Small intestine (tissue), 7 donors: ENCODE data around the gene UROC1. TPM values are rescaled to one million over a fixed set of nuclear protein-coding genes. Genes with fewer than 3 reads are reported as not detected.

ENCODE experiments used
- DNase-seq, 2 donors: peaks; one replicate each; pipeline versions ENCODE4 v3.0.0 to v3.0.0-alpha.2; 2013
- FAIRE-seq: peaks from 2 replicates; lab custom pipeline; 2012; peaks lifted over from hg19 to GRCh38; lab: Jason Lieb, UNC
- H3K27ac ChIP-seq, 3 donors: one replicate each; pipeline ENCODE4 v1.5.1; 2013; ENCODE audit warnings: low read length in 2 of 3, mild to moderate bottlenecking in 2 of 3, control low read depth in 1 of 3, inconsistent platforms in 1 of 3, low read depth in 1 of 3, moderate library complexity in 1 of 3
- H3K27me3 ChIP-seq, 3 donors: one replicate each; pipeline ENCODE4 v1.6.1; 2013; ENCODE audit warnings: low read length in 3 of 3, inconsistent platforms in 1 of 3; ENCODE audit not compliant: control insufficient read depth in 3 of 3, insufficient read depth in 3 of 3
- H3K36me3 ChIP-seq, 3 donors: one replicate each; pipeline ENCODE4 v1.6.1; 2013; ENCODE audit warnings: low read length in 3 of 3, inconsistent platforms in 1 of 3, low read depth in 1 of 3, mild to moderate bottlenecking in 1 of 3, moderate library complexity in 1 of 3; ENCODE audit not compliant: control insufficient read depth in 3 of 3, insufficient read depth in 2 of 3
- H3K4me1 ChIP-seq, 3 donors: one replicate each; pipeline ENCODE4 v1.6.1; 2013; ENCODE audit warnings: low read length in 2 of 3, inconsistent platforms in 1 of 3, low read depth in 1 of 3, mild to moderate bottlenecking in 1 of 3, moderate library complexity in 1 of 3; ENCODE audit not compliant: control insufficient read depth in 3 of 3, insufficient read depth in 2 of 3
- H3K4me3 ChIP-seq, 3 donors: one replicate each; pipeline ENCODE4 v1.5.1; 2013; ENCODE audit warnings: low read length in 3 of 3, control low read depth in 1 of 3, inconsistent platforms in 1 of 3, low read depth in 1 of 3, mild to moderate bottlenecking in 1 of 3, moderate library complexity in 1 of 3
- H3K9me3 ChIP-seq, 2 donors: one replicate each; pipeline ENCODE4 v1.6.1; 2013; ENCODE audit warnings: low read depth in 1 of 2, low read length in 1 of 2; ENCODE audit not compliant: control insufficient read depth in 2 of 2, insufficient read depth in 1 of 2
- WGBS, 3 donors: extraction: QIAGEN DNeasy Blood & Tissue Kit; methylation state at CpG; one replicate each; pipeline ENCODE4 v1.1.7; 2013; 5-methylcytosine and 5-hydroxymethylcytosine counted together
- polyA plus RNA-seq, 4 donors: library from polyadenylated mRNA; stranded (reverse) in 3 of 4; unstranded in 1 of 4; fragments of 200-250 nt in 3 of 4; fragments of 120-200 nt in 1 of 4; gene quantifications; one replicate each; pipeline versions ENCODE4 v1.2.1 to v1.2.3, GENCODE V29; 2013
- donor health status: healthy with polysubstance abuse.
- donor health status: control.
- donor health status: control.
- donor health status: Bipolar disorder and iron deficiency.
- donor health status: healthy.

The UROC1 gene
- polyA plus RNA-seq, 4 donors: 0.07 to 0.27 TPM; not detected in 2

DNA sequence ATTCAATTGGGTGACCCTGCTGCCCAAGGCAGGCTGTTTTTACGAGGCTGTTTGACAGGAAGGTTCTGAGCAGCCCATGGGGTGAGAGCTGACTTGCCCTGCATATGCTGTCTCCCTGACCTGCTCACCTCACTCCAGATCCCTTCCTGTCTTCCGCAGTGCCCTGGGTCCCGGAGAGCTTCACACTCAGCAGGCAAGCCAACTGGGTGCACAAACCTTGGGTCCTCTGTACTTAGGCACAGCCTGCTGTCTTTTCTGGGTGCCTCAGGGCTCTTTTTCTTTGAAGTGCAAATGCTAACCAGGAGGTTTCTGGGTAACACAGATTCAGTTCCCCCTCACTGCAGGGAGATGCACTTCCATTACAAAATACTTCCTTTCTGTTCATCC lies 74.7 kb downstream of the UROC1 start:
- Histone ChIP-seq H3K9me3 (no peaks in the 10 kb centered on the region), H3K27me3 (no peaks in the 10 kb centered on the region), H3K4me1 (no peaks in the 10 kb centered on the region), H3K4me3 (no peak overlapping the region), H3K27ac (no peak overlapping the region), H3K36me3 (peaks cover 6 to 56% (median 10%) of the 10 kb centered on the region in 3 donors)
- FAIRE-seq: no peak
- 89 to 91% (median 90%) methylated on average over 3 of the region's 3 CpGs for WGBS, 3 donors
- no peak for DNase-seq

- H3K4me1 ChIP-seq: no peaks in the 10 kb centered on the region
- no peaks in the 10 kb centered on the region for H3K27me3 ChIP-seq
- H3K27ac ChIP-seq: no peak overlapping the region
- no peaks in the 10 kb centered on the region for H3K9me3 ChIP-seq
- FAIRE-seq: no peak
- no peak for DNase-seq
- H3K36me3 ChIP-seq: peaks cover 6 to 56% (median 13%) of the 10 kb centered on the region in 3 donors
- 84 to 92% (median 91%) methylated on average over 13 of the region's 13 CpGs for WGBS, 3 donors
- H3K4me3 ChIP-seq: no peak overlapping the region
Measured at GRCh38 chr3:126442094-126442855, 75.3 kb downstream of the UROC1 start.

DNA sequence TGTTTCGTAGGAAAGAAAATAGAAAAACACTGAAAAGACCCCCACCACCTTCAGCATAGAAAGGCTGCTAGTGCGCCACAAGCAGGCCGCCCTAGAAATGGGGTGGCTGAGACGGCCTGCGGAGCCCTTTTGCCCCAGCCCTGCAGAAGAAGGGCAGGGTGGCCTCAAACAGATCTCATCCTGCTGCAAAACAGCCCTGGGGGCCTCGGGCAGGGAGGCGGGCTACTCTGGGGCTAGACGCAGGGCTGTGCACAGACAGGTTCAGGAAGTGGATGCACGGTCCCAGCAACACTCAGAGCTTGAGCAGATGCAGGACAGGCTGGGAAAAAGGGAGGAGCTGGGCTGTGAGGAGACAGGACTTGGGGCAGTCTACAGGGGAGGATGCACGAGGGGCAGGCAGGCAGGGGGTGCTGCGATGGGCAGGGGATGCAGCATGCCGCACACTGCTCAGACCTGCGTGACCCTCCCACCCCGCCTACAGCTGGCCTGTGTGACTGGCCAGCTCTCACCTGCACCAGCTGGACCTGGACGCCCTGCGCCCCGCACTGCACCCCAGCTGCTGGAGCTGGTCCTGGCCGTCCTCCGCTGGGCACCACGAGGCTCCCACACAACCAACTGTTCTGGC lies 76.2 kb downstream of the UROC1 start:
- DNase-seq: no peak
- Histone ChIP-seq H3K27me3 (no peaks in the 10 kb centered on the region), H3K36me3 (peaks cover 6 to 60% (median 10%) of the 10 kb centered on the region in 3 donors), H3K9me3 (no peaks in the 10 kb centered on the region), H3K4me1 (no peaks in the 10 kb centered on the region), H3K4me3 (no peak overlapping the region), H3K27ac (no peak overlapping the region)
- 92 to 95% (median 95%) methylated on average over 19 to 20 of the region's 20 CpGs for WGBS, 3 donors
- FAIRE-seq: no peak

DNA sequence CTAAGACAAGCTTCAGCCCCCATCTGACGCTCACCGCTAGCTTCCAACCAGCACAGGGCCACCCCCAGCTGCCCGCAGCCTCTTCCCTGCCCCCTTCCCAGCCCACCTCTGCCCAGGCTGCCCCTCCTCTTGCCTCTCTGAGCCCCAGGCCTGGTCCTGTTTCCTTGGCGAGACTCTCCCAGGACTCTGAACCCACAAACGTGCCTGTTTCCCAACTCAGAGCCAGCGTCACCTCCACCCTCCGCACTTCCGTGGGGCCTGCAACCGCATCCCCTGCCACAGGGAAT lies 76.9 kb downstream of the UROC1 start:
- no peak for FAIRE-seq
- DNase-seq: no peak
- H3K4me3 ChIP-seq: no peak overlapping the region
- H3K9me3 ChIP-seq: no peaks in the 10 kb centered on the region
- peaks cover 6 to 63% (median 10%) of the 10 kb centered on the region in 3 donors for H3K36me3 ChIP-seq
- 94 to 96% (median 95%) methylated on average over 9 of the region's 9 CpGs for WGBS, 3 donors
- H3K4me1 ChIP-seq: no peaks in the 10 kb centered on the region
- no peaks in the 10 kb centered on the region for H3K27me3 ChIP-seq
- H3K27ac ChIP-seq: no peak overlapping the region

- H3K36me3 ChIP-seq: peaks cover 4 to 66% (median 12%) of the 10 kb centered on the region in 3 donors
- 89 to 94% (median 93%) methylated on average over 12 of the region's 12 CpGs for WGBS, 3 donors
- FAIRE-seq (no peak), DNase-seq (no peak)
- no peaks in the 10 kb centered on the region for H3K9me3 ChIP-seq
- H3K4me1 ChIP-seq: no peaks in the 10 kb centered on the region
- no peak overlapping the region for H3K4me3 ChIP-seq
- H3K27me3 ChIP-seq: no peaks in the 10 kb centered on the region
- H3K27ac ChIP-seq: no peak overlapping the region
Measured at GRCh38 chr3:126439968-126440708, 77.4 kb downstream of the UROC1 start.

DNA sequence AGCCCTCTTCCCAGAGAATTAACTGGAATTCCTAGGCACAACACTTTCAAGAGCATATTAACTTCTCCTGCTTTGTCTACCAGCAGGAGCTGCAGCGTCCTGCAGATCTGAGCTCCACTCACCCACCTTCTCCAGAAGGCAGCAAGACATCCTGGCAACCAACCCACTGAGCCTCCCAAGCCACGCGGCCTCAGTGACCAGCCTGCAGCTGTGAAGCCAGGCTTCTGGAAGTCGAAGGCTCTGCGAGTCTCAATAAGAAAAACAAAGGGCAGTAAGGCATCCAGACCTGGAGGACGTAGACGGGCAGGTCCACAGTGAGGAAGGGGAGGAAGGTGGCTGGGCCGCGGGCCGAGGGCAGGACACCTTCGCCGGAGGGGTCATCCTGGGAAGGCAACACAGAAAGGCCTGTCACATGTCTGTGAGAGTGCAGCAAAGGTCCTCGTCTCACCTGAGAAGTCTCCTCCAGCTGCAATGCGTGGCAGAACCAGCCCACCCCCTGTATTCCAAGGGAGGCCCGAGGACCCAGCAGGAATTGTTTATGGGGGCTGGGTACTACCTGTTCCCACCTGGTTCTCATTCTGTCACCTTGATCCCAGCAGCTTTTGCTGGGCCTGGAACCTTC lies 78.1 kb downstream of the UROC1 start:
- no peaks in the 10 kb centered on the region for H3K4me1 ChIP-seq
- H3K9me3 ChIP-seq: no peaks in the 10 kb centered on the region
- WGBS, 3 donors: 91 to 94% (median 92%) methylated on average over 15 of the region's 15 CpGs
- DNase-seq (no peak), FAIRE-seq (no peak)
- H3K27me3 ChIP-seq: no peaks in the 10 kb centered on the region
- peaks cover 4 to 71% (median 14%) of the 10 kb centered on the region in 3 donors for H3K36me3 ChIP-seq
- H3K27ac ChIP-seq: no peak overlapping the region
- H3K4me3 ChIP-seq: no peak overlapping the region

GRCh38 chr3:126438746-126439145 lies 78.8 kb downstream of the UROC1 start:
- FAIRE-seq (no peak), DNase-seq (no peak)
- Histone ChIP-seq H3K4me3 (no peak overlapping the region), H3K27ac (no peak overlapping the region), H3K36me3 (peaks cover 4 to 71% (median 14%) of the 10 kb centered on the region in 3 donors), H3K9me3 (no peaks in the 10 kb centered on the region), H3K4me1 (no peaks in the 10 kb centered on the region), H3K27me3 (no peaks in the 10 kb centered on the region)
- WGBS, 3 donors: 95 to 97% (median 96%) methylated on average over 10 of the region's 10 CpGs

DNA sequence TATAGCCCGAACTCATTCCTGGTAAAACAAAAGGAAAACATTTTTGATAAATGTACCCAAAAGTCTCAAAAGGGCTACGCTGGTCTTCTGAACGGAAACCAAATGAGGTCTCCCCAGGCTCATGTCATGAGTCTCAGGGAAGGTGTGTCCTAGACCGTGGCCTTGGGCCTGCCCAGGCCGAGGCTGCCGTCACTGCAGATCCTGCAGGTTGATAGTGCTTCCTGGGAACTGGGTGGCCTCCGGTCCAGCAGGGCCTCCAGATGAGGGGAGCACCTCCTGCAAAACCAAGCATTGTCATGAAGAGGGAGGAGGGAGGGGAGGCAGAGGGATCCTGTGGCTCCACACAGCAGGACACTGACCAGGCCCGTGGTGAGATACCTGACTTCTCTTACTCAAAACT lies 79.4 kb downstream of the UROC1 start:
- no peaks in the 10 kb centered on the region for H3K4me1 ChIP-seq
- no peak overlapping the region for H3K27ac ChIP-seq
- H3K4me3 ChIP-seq: no peak overlapping the region
- 86 to 90% (median 90%) methylated on average over 8 of the region's 8 CpGs for WGBS, 3 donors
- DNase-seq: no peak
- H3K9me3 ChIP-seq: no peaks in the 10 kb centered on the region
- H3K36me3 ChIP-seq: peaks cover 2 to 72% (median 14%) of the 10 kb centered on the region in 3 donors
- no peaks in the 10 kb centered on the region for H3K27me3 ChIP-seq
- no peak for FAIRE-seq
